PC-9 (cell line): ENCODE results near the gene RBPMS2. TPM values are rescaled to one million over a fixed set of nuclear protein-coding genes. Genes with fewer than 3 reads are reported as not detected.

Experiments
- BruUV-seq: library from RNA; stranded (reverse); fragments of 400-500 nt; replicated peaks from 2 replicates; lab custom pipeline; 2021; lab: Mats Ljungman, UMichigan
- CTCF ChIA-PET: fragments of 300-600 bp; sonication (Branson Sonifier 250); formaldehyde crosslinking; loops from one replicate; lab custom pipeline; 2022; ENCODE audit warnings: antibody characterized with exemption; lab: Charles Lee
- POLR2A ChIA-PET: fragments of 300-600 bp; sonication (Branson Sonifier 250); formaldehyde crosslinking; loops from one replicate; lab custom pipeline; 2022; ENCODE audit warnings: antibody characterized with exemption; ENCODE audit not compliant: unreplicated experiment; lab: Charles Lee
- DNase-seq, 2 experiments: peaks; one replicate each; pipeline versions ENCODE4 v3.0.0 to v3.0.0-alpha.2; 2015 to 2022; ENCODE audit warnings: mixed read lengths in 1 of 2
- H2AFZ ChIP-seq: fragments of 200-600 bp; sonication (generic); 2 replicates; pipeline ENCODE4 v1.8.1; 2017; ENCODE audit warnings: antibody characterized with exemption
- H3F3A ChIP-seq: fragments of 200-600 bp; sonication (generic); 2 replicates; pipeline ENCODE4 v1.8.1; 2017; ENCODE audit warnings: antibody characterized with exemption, mild to moderate bottlenecking, low read depth; ENCODE audit not compliant: insufficient read depth
- H3K27ac ChIP-seq: fragments of 200-600 bp; sonication (generic); 2 replicates; pipeline ENCODE4 v1.6.1; 2016; ENCODE audit warnings: mixed run types
- H3K27me3 ChIP-seq: fragments of 200-600 bp; sonication (generic); 2 replicates; pipeline ENCODE4 v1.6.1; 2016; ENCODE audit warnings: low read depth, mixed run types; ENCODE audit not compliant: insufficient read depth
- H3K36me3 ChIP-seq: fragments of 200-600 bp; sonication (generic); 2 replicates; pipeline ENCODE4 v1.6.1; 2016; ENCODE audit warnings: low read depth, mixed run types
- H3K4me1 ChIP-seq: fragments of 200-600 bp; sonication (generic); replicated peaks from 2 replicates; pipeline ENCODE4 v1.6.1; 2016; ENCODE audit warnings: mixed run types; ENCODE audit not compliant: insufficient read depth
- H3K4me2 ChIP-seq: fragments of 200-600 bp; sonication (generic); 2 replicates; pipeline ENCODE4 v1.6.1; 2017; ENCODE audit warnings: mixed run types
- H3K4me3 ChIP-seq: fragments of 200-600 bp; sonication (generic); 2 replicates; pipeline ENCODE4 v1.6.1; 2016; ENCODE audit warnings: mixed run types
- H3K79me2 ChIP-seq: fragments of 200-600 bp; sonication (generic); 2 replicates; pipeline ENCODE4 v1.6.1; 2017; ENCODE audit warnings: low read depth, mixed run types
- H3K9me2 ChIP-seq: fragments of 200-600 bp; sonication (generic); 2 replicates; pipeline ENCODE4 v1.8.1; 2017; ENCODE audit warnings: mild to moderate bottlenecking; ENCODE audit not compliant: insufficient read depth
- H3K9me3 ChIP-seq: fragments of 200-600 bp; sonication (generic); 2 replicates; pipeline ENCODE4 v1.8.1; 2016; ENCODE audit warnings: low read depth; ENCODE audit not compliant: insufficient read depth
- H4K20me1 ChIP-seq: fragments of 200-600 bp; sonication (generic); 2 replicates; pipeline ENCODE4 v1.8.1; 2017; ENCODE audit not compliant: insufficient read depth
- EZH2 ChIP-seq: fragments of 200-600 bp; sonication (generic); IDR thresholded peaks from 2 replicates; pipeline ENCODE4 v1.8.0; 2017; ENCODE audit warnings: antibody characterized with exemption, low read depth
- intact Hi-C: fragments of 100-400 bp; cut with micrococcal nuclease; formaldehyde crosslinking; loops from one replicate; pipeline ENCODE4 v1.10.0; 2022; ENCODE audit not compliant: unreplicated experiment
- total RNA-seq: library from RNA; stranded (reverse); gene quantifications from 2 replicates; pipeline ENCODE4 v1.2.3, GENCODE V29; 2021
- TF ChIP-seq, protein P1 (sequence below): fragments of 200-600 bp; sonication (generic); conservative IDR thresholded peaks from 2 replicates; pipeline ENCODE4 v1.6.1; 2017; ENCODE audit warnings: mixed run types, antibody characterized with exemption, mild to moderate bottlenecking, moderate library complexity

RBPMS2 gene
- total RNA-seq, 1 experiment from 2014 or later: 4.1 TPM

DNA sequence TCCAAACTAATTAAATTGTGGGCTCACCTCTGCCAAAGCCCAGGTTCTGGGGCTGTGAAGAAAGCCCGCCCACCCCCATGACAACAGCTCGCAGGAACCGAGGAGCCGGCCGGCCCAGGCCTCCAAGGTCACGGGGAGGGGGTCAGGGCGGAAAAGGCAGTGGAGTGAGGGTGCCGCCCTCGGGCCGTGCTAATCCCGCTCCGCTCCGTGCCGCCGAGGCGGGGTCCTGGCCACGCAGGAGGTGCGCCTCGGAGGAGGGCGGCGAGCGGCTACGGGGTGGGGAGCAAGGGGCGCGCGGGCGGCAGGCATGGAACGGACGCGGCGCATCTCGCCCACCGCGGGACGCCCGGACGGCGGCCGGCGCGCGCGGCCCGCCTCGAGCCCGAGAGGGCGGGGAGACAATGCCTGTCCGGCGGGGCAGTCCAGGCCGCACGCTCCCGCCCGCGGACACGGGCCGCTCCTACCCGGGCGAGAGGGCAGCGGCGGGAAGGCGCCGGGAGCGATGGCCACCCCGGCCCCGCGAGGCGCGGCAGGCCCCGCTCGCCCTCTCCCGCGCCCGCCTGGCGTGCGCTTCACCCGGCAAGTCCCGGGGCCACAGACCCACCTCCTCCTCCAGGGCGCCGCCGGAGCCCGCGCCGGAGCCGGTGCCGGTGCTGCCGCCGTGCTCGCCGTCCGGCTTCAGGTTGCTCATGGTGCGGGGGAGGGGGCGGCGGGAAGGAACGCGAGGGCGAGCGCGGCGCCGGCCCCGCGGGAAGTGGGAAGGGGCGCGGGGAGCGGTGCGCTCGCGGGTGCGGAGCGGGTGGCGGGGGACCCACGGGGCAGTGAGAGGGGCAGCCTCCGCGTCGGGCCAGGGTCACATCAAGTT is 528 bp downstream of the RBPMS2 start:
- no peak overlapping the region for H3K27ac ChIP-seq
- BruUV-seq: no TSS peak
- peak; percentile 86; the same call in 1 of the 2 replicates for TF ChIP-seq EZH2
- TF ChIP-seq, protein P1, sequence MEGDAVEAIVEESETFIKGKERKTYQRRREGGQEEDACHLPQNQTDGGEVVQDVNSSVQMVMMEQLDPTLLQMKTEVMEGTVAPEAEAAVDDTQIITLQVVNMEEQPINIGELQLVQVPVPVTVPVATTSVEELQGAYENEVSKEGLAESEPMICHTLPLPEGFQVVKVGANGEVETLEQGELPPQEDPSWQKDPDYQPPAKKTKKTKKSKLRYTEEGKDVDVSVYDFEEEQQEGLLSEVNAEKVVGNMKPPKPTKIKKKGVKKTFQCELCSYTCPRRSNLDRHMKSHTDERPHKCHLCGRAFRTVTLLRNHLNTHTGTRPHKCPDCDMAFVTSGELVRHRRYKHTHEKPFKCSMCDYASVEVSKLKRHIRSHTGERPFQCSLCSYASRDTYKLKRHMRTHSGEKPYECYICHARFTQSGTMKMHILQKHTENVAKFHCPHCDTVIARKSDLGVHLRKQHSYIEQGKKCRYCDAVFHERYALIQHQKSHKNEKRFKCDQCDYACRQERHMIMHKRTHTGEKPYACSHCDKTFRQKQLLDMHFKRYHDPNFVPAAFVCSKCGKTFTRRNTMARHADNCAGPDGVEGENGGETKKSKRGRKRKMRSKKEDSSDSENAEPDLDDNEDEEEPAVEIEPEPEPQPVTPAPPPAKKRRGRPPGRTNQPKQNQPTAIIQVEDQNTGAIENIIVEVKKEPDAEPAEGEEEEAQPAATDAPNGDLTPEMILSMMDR: no peak
- no peak overlapping the region for H2AFZ ChIP-seq
- H3K4me2 ChIP-seq: peak overlapping the region; percentile 62; the same call in 1 of the 2 replicates
- no peaks in the 10 kb centered on the region for H3K36me3 ChIP-seq
- no peaks in the 10 kb centered on the region for H3K4me1 ChIP-seq
- no peaks in the 10 kb centered on the region for H3K9me3 ChIP-seq
- H3F3A ChIP-seq: no peaks in the 10 kb centered on the region
- no peaks in the 10 kb centered on the region for H3K9me2 ChIP-seq
- ChIA-PET POLR2A (no interaction called here), CTCF (no interaction called here)
- intact Hi-C loops: no loop called here
- peak in 1 of 2 experiments; percentile 39 for DNase-seq
- H3K27me3 ChIP-seq: peaks cover 5% of the 10 kb centered on the region; the same call in 1 of the 2 replicates
- H4K20me1 ChIP-seq: no peaks in the 10 kb centered on the region
- no peaks in the 10 kb centered on the region for H3K79me2 ChIP-seq
- H3K4me3 ChIP-seq: peak overlapping the region; percentile 50; the same call in 1 of the 2 replicates

DNA sequence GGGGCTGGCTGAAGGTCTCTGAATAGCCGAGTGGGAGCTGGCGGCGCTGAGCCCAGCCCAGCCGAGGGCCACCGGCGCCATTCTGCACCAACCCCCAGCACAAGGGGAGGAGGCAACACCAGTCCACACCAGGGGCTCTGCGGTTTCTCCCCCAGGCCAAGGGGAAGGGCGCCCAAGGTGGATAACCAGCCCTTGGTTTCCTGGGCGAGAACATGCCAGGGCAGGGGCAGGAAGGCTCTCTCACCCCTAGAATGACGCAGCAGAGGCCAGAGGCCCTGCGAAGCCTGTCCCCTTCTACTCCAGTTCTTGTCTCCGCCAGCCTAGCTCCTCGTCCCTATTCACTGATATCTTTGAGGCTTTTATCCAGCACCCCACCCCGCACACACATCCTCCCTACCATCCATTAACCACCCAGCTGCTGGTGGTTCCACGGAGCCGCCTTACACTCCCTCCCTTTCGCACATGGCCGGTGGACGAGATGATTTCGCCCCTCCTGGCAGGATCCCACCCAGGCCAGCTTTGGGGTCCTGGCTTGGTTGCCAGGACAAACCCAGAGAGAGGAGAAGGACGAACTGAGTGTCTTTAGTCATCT is 1.3 kb downstream of the RBPMS2 start:
- intact Hi-C loops: no loop called here
- no peak overlapping the region for H2AFZ ChIP-seq
- no peaks in the 10 kb centered on the region for H3K9me2 ChIP-seq
- TF ChIP-seq EZH2: no peak; the same call in 1 of the 2 replicates
- ChIA-PET POLR2A (interaction anchor here (0.6 kb wide), 1 partner anchor 41 kb away, joined by 4 read pairs; no protein-coding TSS in a partner anchor), CTCF (no interaction called here)
- peaks cover 5% of the 10 kb centered on the region; the same call in 1 of the 2 replicates for H3K27me3 ChIP-seq
- no peak overlapping the region for H3K4me3 ChIP-seq
- H3K4me1 ChIP-seq: no peaks in the 10 kb centered on the region
- H3K9me3 ChIP-seq: no peaks in the 10 kb centered on the region
- no TSS peak for BruUV-seq
- DNase-seq: no peak
- H4K20me1 ChIP-seq: no peaks in the 10 kb centered on the region
- no peaks in the 10 kb centered on the region for H3K79me2 ChIP-seq
- no peaks in the 10 kb centered on the region for H3F3A ChIP-seq
- no peaks in the 10 kb centered on the region for H3K36me3 ChIP-seq
- H3K27ac ChIP-seq: no peak overlapping the region
- no peak overlapping the region for H3K4me2 ChIP-seq

DNA sequence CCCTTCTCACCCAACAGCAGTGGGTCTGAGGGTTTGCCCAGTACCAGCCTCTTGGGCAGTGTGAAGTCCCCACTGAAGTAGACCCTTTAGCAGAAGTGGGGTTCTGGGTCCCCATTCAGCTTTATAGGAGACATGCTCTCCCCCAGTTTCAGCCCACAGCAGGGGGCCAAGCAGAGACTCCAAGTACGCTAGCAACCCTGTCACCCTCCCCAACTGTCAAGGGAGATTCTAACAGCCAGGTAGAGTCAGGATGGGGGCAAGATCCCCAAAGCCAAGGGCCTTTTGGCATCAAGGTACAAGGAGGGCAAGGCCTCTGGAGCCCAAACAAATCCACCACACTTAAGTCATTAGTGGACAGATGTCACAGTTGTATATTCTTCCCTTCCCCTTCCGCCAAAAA is 1.8 kb downstream of the RBPMS2 start:
- Histone ChIP-seq H3K9me3 (no peaks in the 10 kb centered on the region), H3K9me2 (no peaks in the 10 kb centered on the region), H2AFZ (no peak overlapping the region), H3K4me3 (no peak overlapping the region), H3K79me2 (no peaks in the 10 kb centered on the region), H3K4me1 (no peaks in the 10 kb centered on the region), H3K4me2 (no peak overlapping the region), H3K27me3 (peaks cover 5% of the 10 kb centered on the region; the same call in 1 of the 2 replicates), H4K20me1 (no peaks in the 10 kb centered on the region), H3K27ac (no peak overlapping the region), H3K36me3 (no peaks in the 10 kb centered on the region), H3F3A (no peaks in the 10 kb centered on the region)
- DNase-seq: no peak
- CTCF ChIA-PET: no interaction called here
- no TSS peak for BruUV-seq
- intact Hi-C loops: no loop called here
- POLR2A ChIA-PET: interaction anchor here (0.6 kb wide), 1 partner anchor 41 kb away, joined by 4 read pairs; no protein-coding TSS in a partner anchor
- TF ChIP-seq, protein P1: no peak
- TF ChIP-seq EZH2: no peak
